Left ventricle myocardium superior (tissue), 1 donor: ENCODE data around the gene ANTKMT. TPM values are rescaled to one million over a fixed set of nuclear protein-coding genes. Genes with fewer than 3 reads are reported as not detected.

Experiments
- ATAC-seq: fragments of 200-7000 bp; cut with Tn5 transposase; one replicate; pipeline ENCODE4 v1.9.1; 2020; ENCODE audit warnings: mild to moderate bottlenecking, moderate library complexity
- DNase-seq: peaks from one replicate; pipeline ENCODE4 v3.0.0-alpha.2; 2020
- intact Hi-C: fragments of 100-400 bp; cut with micrococcal nuclease; formaldehyde crosslinking; loops from one replicate; pipeline ENCODE4 v1.11.0; 2022
- total RNA-seq: library from RNA; stranded (reverse); fragmentation: NEBNext Ultra II Directional; extraction: Animal tissue kit (Norgen Biotek cat#: 25700); gene quantifications from one replicate; pipeline ENCODE4 v1.2.1, GENCODE V29; 2021
- donor health status: DM: no; HTN: yes; CAD: no; lungs with severe emphysema.

Gene ANTKMT
- total RNA-seq, 1 donor from 2014 or later, result 31.2 TPM

- no peak for DNase-seq
- intact Hi-C loops, result no loop called here
- no peak for ATAC-seq
Measured at GRCh38 chr16:723695-724094, 2.7 kb downstream of the ANTKMT start.

- intact Hi-C loops, result no loop called here
- ATAC-seq (no peak), DNase-seq (no peak)
Measured at GRCh38 chr16:724188-725040, 3.5 kb downstream of the ANTKMT start.

DNA sequence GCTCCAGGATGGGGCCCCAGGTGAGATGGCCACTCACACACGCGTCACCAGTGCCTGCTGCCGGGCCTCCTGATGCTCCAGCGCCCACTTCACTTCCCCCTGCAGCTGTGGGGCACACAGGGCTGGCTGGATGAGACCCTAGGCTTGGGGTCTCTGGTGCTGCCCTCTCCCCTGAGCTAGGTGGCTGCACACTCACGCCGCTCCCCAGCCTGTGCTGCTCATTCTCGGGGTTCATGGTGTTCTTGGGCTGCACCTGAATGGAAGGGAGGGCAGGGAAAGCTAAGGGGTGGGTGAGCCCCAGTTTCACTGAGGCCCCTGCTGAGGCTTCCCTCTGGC lies 4.1 kb downstream of the ANTKMT start:
- no peak for DNase-seq
- ATAC-seq, result no peak
- intact Hi-C loops, result no loop called here

GRCh38 chr16:725463-726187 lies 4.7 kb downstream of the ANTKMT start:
- intact Hi-C loops, result no loop called here
- ATAC-seq (no peak), DNase-seq (no peak)

- ATAC-seq (no peak), DNase-seq (no peak)
- intact Hi-C loops, result no loop called here
Measured at GRCh38 chr16:726188-726437, 5.2 kb downstream of the ANTKMT start.

DNA sequence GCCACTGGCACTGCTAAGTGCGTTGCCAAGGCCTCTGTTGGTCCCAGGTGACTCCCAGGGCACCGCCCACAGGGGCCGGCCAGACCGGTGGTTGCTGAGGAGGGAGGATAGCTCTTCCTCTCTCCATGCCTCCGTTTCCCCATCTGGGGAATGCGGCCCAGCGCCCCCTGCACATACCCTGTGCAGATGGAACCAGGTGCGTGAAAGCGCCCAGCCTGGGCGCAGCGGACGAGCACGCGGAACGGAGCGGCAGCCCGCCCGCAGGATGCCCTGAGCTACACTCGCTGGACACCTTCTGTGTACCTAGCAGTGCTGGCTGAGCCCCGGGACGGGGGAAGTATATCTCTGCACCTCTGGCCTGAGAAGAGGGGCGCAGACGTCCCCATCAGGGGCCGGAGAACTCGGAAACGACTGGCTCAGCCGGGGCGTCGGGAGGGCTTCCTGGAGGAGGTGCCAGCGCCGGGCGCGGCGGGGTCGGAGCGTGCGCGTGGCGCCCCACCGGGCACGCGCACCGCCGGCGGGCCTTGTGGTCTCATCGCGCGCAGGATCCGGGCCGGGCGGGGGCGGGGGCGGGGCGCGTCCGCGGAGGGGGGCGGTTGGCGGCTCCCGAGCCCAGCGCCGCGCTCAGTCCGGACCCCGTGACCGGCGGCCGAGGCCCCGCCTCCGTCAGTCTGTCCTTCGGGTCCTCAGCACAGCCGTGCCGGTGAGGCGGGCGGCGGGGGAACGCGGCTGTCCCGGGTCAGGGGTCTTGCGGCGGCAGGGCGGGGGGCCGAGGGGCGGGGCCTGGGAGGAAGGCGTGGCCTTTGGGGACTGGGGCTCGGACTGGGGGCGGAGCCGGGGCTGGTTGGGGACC lies 5.7 kb downstream of the ANTKMT start, which contains the start of the genes CCDC78 and HAGHL:
Gene CCDC78, minus strand, starts transcription at position 6 of the 853 bp plus-strand sequence. CDS start 76 bp downstream, outside the sequence.
Gene HAGHL, plus strand, starts transcription at position 669 of the 853 bp plus-strand sequence. CDS start 404 bp downstream, outside the sequence.
- DNase-seq, result peak; percentile 79
- intact Hi-C loops, result no loop called here
- peak; percentile 55 for ATAC-seq

GRCh38 chr16:727291-727977 lies 6.5 kb downstream of the ANTKMT start:
- no peak for DNase-seq
- peak; percentile 9 for ATAC-seq
- intact Hi-C loops, result no loop called here

GRCh38 chr16:728131-728889 lies 7.4 kb downstream of the ANTKMT start:
- intact Hi-C loops, result no loop called here
- ATAC-seq, result peak; percentile 49
- peak; percentile 76 for DNase-seq

DNA sequence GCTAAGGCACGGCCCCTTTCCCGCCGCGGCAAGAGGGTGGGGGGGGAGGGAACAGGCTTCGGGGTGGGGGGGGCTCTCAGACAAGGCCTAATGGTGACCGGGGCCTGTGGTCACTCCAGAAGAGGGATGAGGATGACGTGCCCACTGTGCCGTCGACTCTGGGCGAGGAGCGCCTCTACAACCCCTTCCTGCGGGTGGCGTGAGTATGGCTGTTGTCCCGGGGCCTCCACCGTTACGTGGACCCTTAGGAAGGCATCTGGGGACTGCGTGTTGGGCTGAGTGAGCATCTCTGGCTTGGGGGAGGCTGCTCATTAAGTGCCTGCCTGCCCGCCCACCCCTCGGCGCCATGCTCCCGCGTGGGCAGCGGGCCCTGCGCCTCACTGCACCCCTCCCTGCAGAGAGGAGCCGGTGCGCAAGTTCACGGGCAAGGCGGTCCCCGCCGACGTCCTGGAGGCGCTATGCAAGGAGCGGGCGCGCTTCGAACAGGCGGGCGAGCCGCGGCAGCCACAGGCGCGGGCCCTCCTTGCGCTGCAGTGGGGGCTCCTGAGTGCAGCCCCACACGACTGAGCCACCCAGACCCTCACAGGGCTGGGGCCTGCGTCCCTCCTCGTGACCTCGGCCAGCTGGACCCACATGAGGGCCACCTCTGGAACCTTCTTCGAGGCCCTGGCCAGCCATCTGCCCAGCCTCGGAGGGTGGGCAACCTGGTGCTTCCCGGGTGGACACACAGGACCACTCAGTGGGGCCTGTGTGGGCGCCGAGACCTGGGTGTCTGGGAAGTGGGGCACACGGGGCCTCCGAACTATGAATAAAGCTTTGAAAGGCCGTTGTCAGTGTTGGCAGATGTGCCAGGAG lies 8.2 kb downstream of the ANTKMT start:
- no peak for DNase-seq
- intact Hi-C loops, result no loop called here
- ATAC-seq, result no peak

GRCh38 chr16:729768-730665 lies 9.1 kb downstream of the ANTKMT start:
- intact Hi-C loops, result no loop called here
- DNase-seq, result no peak
- no peak for ATAC-seq

DNA sequence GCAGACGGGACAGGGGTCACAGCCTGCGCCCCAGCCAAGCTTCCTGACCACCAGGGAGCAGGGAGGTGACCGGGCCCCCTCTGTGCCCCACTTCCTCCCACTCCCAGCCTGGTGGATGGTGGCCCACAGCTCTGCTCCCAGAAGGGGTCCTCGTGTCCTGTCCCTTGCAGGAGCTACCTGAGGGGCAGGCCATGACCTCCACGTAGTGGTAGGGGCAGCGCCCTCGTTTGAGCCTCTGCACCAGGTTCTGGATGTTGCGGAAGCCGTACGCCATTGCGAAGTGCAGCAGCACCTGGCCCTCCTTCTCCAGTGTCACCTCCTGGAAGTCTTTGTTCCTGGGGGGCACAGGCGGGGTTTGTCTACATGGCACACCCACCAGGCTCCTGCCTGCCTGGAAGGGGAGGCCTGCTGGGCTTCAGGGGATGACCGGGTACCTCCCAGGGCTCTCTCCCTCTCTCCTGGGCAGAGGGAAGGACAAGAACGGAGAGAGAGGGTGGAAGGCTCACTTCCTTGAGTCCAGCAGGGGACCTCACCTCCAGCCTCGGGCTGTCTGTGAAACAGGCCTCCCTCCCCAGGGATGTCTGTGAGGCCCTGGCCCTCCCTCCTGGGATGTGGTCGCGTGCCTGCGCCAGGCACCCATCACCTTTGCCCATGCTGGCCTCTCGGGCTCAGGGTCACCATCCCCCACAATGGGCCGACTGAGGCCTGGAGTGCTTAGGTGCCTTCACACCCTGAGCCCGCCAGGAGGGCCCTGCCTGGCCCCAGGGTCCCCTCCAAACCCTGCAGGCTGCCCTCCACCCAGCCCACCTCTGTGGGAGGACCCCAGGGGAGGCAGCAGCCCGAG lies 9.9 kb downstream of the ANTKMT start:
- intact Hi-C loops, result no loop called here
- ATAC-seq, result no peak
- DNase-seq, result no peak

- ATAC-seq, result no peak
- no peak for DNase-seq
- intact Hi-C loops, result no loop called here
Measured at GRCh38 chr16:732332-732731, 11.4 kb downstream of the ANTKMT start.

GRCh38 chr16:732936-733335 lies 12.0 kb downstream of the ANTKMT start:
- intact Hi-C loops, result no loop called here
- ATAC-seq (no peak), DNase-seq (no peak)

DNA sequence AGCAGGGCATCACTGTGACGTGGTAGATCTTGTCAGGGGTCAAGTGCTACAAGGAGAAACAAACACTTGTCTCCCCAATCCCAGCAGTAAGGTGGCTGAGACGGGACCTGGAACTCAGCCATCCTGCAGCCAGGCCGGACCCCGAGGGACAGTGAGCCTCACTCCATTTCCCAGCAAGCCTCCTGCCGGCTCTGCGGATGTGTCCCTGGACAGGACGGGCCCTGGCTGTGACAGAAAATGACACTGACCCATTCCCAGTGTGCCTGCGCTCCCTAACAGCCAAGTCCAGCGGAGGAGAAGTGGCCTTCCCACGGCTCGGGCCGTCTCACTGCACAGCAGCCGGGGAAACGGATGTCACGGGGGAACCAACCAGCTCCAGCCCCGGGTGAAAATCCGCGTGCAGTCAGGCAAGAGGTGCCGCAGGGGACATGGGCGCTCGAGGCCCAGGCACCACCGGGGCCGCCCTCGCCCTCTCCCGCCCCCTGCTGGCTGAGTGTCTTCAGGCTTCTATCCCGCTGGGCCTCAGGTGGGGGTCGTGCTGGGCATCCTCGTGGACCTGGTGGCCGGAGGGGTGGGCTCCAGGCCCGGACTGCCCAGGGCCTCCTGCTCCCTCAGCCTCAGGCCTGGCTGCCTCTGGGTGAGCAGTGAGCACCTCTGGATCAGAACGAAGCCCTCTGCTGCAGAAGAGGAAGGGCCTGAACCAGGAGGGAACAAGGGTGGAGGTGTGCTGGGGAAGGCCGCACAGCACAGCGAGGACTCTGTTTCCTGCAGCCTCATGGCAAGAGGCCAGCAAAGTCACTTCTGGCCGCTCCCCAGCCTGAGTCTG lies 12.6 kb downstream of the ANTKMT start:
- no peak for DNase-seq

More for the DNA sequence above, 12.6 kb downstream of the ANTKMT start:
- intact Hi-C loops, result no loop called here
- no peak for ATAC-seq
